H1 (cell line): ENCODE data around the gene RPS5. TPM values are rescaled to one million over a fixed set of nuclear protein-coding genes. Genes with fewer than 3 reads are reported as not detected.

ENCODE experiments used
- CHD1 ChIP-seq: IDR thresholded peaks from 2 replicates; pipeline ENCODE4 v1.6.1; 2012; ENCODE audit warnings: low read depth, low read length, improper control_type of control experiment
- NRF1 ChIP-seq: IDR thresholded peaks from 2 replicates; pipeline ENCODE4 v1.6.1; 2011; ENCODE audit warnings: mild to moderate bottlenecking, low read depth, low read length, improper control_type of control experiment
- polyA plus RNA-seq, 7 experiments: library from polyadenylated mRNA; depleted of rRNA in 3 of 7; stranded (reverse) in 5 of 7; unstranded in 2 of 7; fragments of >200 nt in 5 of 7; fragments of 200-250 nt in 2 of 7; gene quantifications; 1 replicate in 5 of 7; 2 replicates in 1 of 7; 4 replicates in 1 of 7; pipeline versions ENCODE4 v1.2.1 to v1.2.3, GENCODE V29; 2011 to 2013; ENCODE audit warnings: missing spikeins in 2 of 7, mixed read lengths in 2 of 7
- total RNA-seq: library from RNA; stranded (reverse); fragmentation: NEBNext Ultra II Directional; extraction: Animal tissue kit (Norgen Biotek cat#: 25700); gene quantifications from 2 replicates; pipeline ENCODE4 v1.2.1, GENCODE V29; 2021

The RPS5 gene
- total and polyA plus RNA-seq, 2 of the 8 experiments (the other 6 are each of a cell fraction or from before 2014, with no cell fraction given) = 1,557 to 5,731 TPM

DNA sequence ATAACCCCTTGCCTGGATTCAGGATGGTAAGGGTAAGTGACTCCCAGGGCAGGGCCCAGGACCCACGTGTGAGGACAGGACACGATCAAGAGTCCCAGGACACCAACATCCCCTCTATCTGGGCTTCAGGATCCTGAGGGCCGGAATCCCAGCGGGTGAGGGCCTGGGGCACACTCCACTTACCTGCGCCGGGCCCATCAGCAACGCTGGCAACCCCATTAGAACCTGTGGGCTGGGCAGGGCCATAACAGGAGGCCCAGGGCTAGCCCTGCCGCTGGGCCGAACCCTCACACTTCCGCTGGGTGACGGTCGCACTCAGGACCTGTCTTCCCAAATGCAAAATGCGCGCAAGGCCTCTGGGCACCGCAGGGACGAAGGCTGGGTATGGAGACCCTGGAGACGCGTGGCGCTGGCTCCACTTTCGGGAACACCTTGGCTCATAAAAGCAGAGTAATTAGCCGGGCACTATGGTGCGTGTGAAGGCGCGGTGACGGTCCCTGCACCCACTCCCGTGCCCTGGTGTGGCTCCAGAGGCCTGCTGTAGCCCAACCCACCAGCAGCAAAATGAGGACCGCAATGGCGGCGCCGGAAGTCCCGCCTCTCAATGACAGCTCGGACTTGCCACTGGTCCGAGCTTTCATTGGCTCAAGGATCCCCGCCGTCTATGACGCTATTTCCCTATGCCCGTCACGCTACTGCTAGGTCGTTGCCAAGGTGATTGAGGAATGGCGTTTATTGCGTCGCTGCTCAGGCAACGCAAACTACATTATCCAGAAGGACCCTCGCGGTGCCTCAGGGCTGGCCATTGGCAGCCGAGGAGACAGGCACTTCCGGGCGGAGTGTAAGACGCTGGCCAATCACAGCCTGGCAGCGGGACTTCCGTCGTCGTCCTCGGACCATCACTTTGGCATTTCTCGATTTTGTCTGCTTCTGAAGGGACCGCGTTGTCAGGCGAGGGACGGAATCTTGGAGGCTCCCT is 52.8 kb downstream of the RPS5 start, which contains the start of gene ZNF132 (continued):
- TF ChIP-seq NRF1 = no peak
- TF ChIP-seq CHD1 = no peak
